Endothelial cell (in vitro differentiated cells): ENCODE measurements around the gene TBC1D22A. TPM values are rescaled to one million over a fixed set of nuclear protein-coding genes. Genes with fewer than 3 reads are reported as not detected.
"Not testable (repeated sequence)": the region's sequence is repeated elsewhere in the genome, so short reads cannot be mapped to it uniquely, and the experiment has no call there.

Source experiments
- DNase-seq: peaks from one replicate; pipeline ENCODE4 v3.0.0; 2021; ENCODE audit warnings: low spot score
- H3K27ac Mint-ChIP-seq: one replicate; pipeline ENCODE4 v1.8.0; 2021; ENCODE audit warnings: mixed read lengths, inconsistent platforms; ENCODE audit not compliant: unreplicated experiment
- H3K27me3 Mint-ChIP-seq: one replicate; pipeline ENCODE4 v1.8.0; 2021; ENCODE audit warnings: mild to moderate bottlenecking, moderate library complexity, mixed read lengths, inconsistent platforms; ENCODE audit not compliant: unreplicated experiment
- H3K36me3 Mint-ChIP-seq: one replicate; pipeline ENCODE4 v1.8.0; 2021; ENCODE audit warnings: mild to moderate bottlenecking, low read depth, mixed read lengths, inconsistent platforms; ENCODE audit not compliant: unreplicated experiment
- H3K4me1 Mint-ChIP-seq: one replicate; pipeline ENCODE4 v1.8.0; 2021; ENCODE audit warnings: mild to moderate bottlenecking, mixed read lengths, inconsistent platforms; ENCODE audit not compliant: unreplicated experiment
- H3K4me3 Mint-ChIP-seq: one replicate; pipeline ENCODE4 v1.8.0; 2021; ENCODE audit warnings: mild to moderate bottlenecking, mixed read lengths, inconsistent platforms; ENCODE audit not compliant: unreplicated experiment
- H3K9me3 Mint-ChIP-seq: one replicate; pipeline ENCODE4 v1.8.0; 2021; ENCODE audit warnings: mixed read lengths, inconsistent platforms; ENCODE audit not compliant: unreplicated experiment
- total RNA-seq: library from RNA; stranded (reverse); fragmentation: NEBNext Ultra II Directional; extraction: Animal tissue kit (Norgen Biotek cat#: 25700); gene quantifications from one replicate; pipeline ENCODE4 v1.2.1, GENCODE V29; 2021; ENCODE audit not compliant: unreplicated experiment
- TF ChIP-seq, protein P1 (sequence below): fragments of 200-600 bp; sonication (generic); IDR thresholded peaks from one replicate; pipeline ENCODE4 v1.5.0; 2021; ENCODE audit warnings: antibody characterized with exemption; ENCODE audit not compliant: unreplicated experiment

TBC1D22A gene
- total RNA-seq, 1 donor from 2014 or later: 25.3 TPM

DNA sequence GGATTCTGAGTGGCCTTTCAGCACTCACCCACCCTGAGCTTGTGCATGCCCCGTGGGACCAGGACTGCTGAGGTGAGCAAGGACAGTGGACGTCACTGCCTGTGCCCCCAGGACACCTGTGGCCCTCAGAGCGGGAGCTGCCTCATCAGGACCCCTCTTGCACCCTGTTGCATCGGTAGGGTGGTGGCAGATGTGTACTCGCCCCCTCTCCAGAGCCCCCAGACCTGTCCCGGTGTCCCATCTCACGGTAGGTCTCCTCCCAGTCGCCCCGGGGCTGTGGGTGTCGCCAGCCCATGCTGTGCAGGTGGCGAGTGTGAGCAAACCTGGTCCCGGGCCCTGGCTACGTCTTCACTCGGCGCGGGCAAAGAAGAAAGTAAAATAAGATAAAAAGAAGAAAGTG, 374.2 kb downstream of the TBC1D22A start:
- no peak overlapping the region for H3K27ac Mint-ChIP-seq
- peaks cover 2% of the 10 kb centered on the region for H3K36me3 Mint-ChIP-seq
- H3K9me3 Mint-ChIP-seq: no peaks in the 10 kb centered on the region
- no peak for DNase-seq
- TF ChIP-seq, protein P1, sequence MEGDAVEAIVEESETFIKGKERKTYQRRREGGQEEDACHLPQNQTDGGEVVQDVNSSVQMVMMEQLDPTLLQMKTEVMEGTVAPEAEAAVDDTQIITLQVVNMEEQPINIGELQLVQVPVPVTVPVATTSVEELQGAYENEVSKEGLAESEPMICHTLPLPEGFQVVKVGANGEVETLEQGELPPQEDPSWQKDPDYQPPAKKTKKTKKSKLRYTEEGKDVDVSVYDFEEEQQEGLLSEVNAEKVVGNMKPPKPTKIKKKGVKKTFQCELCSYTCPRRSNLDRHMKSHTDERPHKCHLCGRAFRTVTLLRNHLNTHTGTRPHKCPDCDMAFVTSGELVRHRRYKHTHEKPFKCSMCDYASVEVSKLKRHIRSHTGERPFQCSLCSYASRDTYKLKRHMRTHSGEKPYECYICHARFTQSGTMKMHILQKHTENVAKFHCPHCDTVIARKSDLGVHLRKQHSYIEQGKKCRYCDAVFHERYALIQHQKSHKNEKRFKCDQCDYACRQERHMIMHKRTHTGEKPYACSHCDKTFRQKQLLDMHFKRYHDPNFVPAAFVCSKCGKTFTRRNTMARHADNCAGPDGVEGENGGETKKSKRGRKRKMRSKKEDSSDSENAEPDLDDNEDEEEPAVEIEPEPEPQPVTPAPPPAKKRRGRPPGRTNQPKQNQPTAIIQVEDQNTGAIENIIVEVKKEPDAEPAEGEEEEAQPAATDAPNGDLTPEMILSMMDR: no peak
- H3K4me1 Mint-ChIP-seq: peaks cover 4% of the 10 kb centered on the region
- no peak overlapping the region for H3K4me3 Mint-ChIP-seq
- H3K27me3 Mint-ChIP-seq: peaks cover 9% of the 10 kb centered on the region

DNA sequence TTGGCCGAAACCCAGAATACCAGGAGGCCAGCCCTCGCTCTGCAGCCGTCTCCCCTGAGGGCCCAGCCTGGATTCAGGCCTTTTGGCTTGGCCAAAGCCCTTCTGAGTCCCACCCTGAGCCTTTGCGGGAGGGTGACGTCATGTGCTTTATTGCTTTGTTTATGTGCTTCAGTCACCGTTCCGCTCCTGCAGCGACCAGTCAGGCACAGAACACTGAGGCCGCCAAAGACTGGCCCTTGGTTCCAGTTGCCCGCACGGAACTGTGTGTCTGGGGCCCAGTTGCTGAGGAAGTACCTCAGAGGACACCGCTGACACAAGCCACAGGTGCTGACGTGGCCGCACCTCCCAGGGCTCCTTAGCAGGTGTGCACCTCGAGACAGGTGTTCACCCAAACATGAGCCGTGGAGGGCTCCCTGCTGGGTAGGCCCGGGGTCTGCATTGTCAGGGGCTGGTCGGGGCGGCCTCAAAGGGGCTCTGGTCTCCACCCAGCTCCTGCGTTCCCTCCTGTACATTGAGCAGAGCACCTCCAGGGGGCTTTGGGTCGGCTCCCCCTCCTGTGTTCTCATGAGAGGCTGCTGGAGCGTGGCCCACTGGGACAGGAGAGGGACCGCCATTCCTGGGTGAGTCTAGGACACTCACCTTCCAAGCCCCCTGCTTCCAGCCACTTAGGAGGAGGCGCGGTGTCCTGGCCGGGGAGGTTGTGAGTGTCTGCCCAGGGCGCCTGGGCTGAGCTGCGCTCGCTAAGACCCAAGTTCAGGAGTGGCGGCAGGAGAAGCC, 376.8 kb downstream of the TBC1D22A start:
- H3K27ac Mint-ChIP-seq: no peak overlapping the region
- peaks cover 11% of the 10 kb centered on the region for H3K27me3 Mint-ChIP-seq
- no peak overlapping the region for H3K4me3 Mint-ChIP-seq
- H3K4me1 Mint-ChIP-seq: peaks cover 4% of the 10 kb centered on the region
- TF ChIP-seq, protein P1: no peak
- no peak for DNase-seq
- H3K9me3 Mint-ChIP-seq: no peaks in the 10 kb centered on the region
- peaks cover 2% of the 10 kb centered on the region for H3K36me3 Mint-ChIP-seq

DNA sequence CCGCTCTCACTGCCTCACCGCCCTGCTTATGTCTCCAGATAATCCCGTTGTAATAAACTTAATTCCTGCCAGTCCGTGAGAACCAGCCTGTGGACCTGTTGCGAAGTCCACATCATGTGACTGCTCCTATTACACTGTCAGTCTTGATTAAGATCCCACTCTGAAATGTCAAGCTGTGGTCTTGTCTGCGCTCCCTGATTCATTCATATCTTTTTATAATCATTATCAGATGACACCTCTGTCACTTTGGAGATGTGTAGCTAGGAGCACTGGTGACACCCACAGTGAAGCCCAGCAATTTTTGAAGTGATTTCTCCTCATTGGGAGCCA, 377.3 kb downstream of the TBC1D22A start:
- peaks cover 11% of the 10 kb centered on the region for H3K27me3 Mint-ChIP-seq
- no peak overlapping the region for H3K4me3 Mint-ChIP-seq
- TF ChIP-seq, protein P1: no peak
- peaks cover 2% of the 10 kb centered on the region for H3K36me3 Mint-ChIP-seq
- no peaks in the 10 kb centered on the region for H3K9me3 Mint-ChIP-seq
- H3K27ac Mint-ChIP-seq: no peak overlapping the region
- DNase-seq: no peak
- H3K4me1 Mint-ChIP-seq: peaks cover 4% of the 10 kb centered on the region

DNA sequence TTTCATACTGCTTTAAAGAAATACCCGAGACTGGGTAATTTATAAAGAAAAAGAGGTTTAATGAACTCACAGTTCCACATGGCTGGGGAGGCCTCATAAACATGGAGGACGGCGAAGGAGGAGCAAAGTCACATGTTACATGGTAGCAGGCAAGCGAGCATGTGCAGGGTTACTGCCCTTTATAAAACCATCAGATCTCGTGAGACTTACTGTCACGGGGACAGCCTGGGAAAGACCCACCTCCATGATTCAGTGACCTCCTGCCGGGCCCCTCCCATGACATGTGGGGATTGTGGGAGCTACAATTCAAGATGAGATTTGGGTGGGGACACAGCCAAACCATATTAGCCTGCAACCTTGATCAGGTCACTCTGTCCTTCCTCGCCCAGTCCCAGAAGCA, 378.5 kb downstream of the TBC1D22A start:
- H3K36me3 Mint-ChIP-seq, H3K9me3 Mint-ChIP-seq, DNase-seq, H3K4me1 Mint-ChIP-seq, H3K27ac Mint-ChIP-seq, H3K4me3 Mint-ChIP-seq: not testable (repeated sequence)
- peaks cover 12% of the 10 kb centered on the region for H3K27me3 Mint-ChIP-seq

DNA sequence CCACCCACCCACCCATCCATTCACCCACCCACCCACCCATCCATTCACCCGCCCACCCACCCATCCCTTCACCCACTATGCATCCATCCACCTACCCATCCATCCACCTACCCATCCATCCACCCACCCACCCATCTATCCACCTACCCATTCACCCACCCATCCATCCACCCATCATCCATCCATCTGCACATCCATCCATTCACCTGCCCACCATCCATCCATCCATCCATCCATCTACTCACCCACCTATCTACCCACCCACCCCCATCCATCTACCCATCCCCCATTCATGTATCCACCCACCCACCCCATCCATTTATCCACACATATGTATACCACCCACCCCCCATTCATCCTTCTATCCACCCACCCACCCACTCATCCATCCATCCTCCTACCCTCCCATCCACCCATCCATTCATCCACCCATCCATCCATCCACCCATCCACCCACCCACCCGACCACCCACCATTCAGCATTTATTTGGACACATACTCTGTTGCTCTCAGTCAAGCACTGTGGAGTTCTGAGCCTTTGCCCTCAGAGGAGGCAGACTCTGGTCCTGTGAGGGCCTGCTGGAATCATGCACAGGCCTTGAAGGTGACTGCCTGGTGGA, 380.1 kb downstream of the TBC1D22A start:
- H3K27ac Mint-ChIP-seq: no peak overlapping the region
- TF ChIP-seq, protein P1: no peak
- H3K36me3 Mint-ChIP-seq: peaks cover 2% of the 10 kb centered on the region
- no peaks in the 10 kb centered on the region for H3K9me3 Mint-ChIP-seq
- peaks cover 2% of the 10 kb centered on the region for H3K4me1 Mint-ChIP-seq
- no peak overlapping the region for H3K4me3 Mint-ChIP-seq
- DNase-seq: no peak
- H3K27me3 Mint-ChIP-seq: peaks cover 11% of the 10 kb centered on the region
